GM12878 (cell line): ENCODE data around the gene ADAMTSL3. TPM values are rescaled to one million over a fixed set of nuclear protein-coding genes. Genes with fewer than 3 reads are reported as not detected.

Source experiments
- ATAC-seq: fragments of 200-7000 bp; cut with Tn5 transposase; 3 replicates; pipeline ENCODE4 v1.9.1; 2020; ENCODE audit warnings: mild to moderate bottlenecking, moderate library complexity
- BruUV-seq: library from RNA; stranded (reverse); fragments of 400-500 nt; replicated peaks from 2 replicates; lab custom pipeline; 2021; lab: Mats Ljungman, UMichigan
- CTCF ChIA-PET: fragments of 300-600 bp; sonication (Branson Sonifier 250); formaldehyde crosslinking; extraction: SDS; loops from one replicate; lab custom pipeline; 2021; ENCODE audit warnings: inconsistent platforms; lab: Yijun Ruan, JAX
- POLR2A ChIA-PET: fragments of 350-600 bp; formaldehyde crosslinking; extraction: SDS; loops from one replicate; lab custom pipeline; 2021; ENCODE audit warnings: inconsistent platforms; lab: Charles Lee
- RAD21 ChIA-PET: fragments of 300-600 bp; sonication (Branson Sonifier 250); formaldehyde crosslinking; loops from one replicate; lab custom pipeline; 2023; ENCODE audit warnings: antibody characterized with exemption; ENCODE audit not compliant: unreplicated experiment; lab: Charles Lee
- SMC1A ChIA-PET: fragments of 300-600 bp; sonication (Branson Sonifier 250); formaldehyde crosslinking; loops from one replicate; lab custom pipeline; 2023; ENCODE audit not compliant: unreplicated experiment, uncharacterized antibody; lab: Charles Lee
- DNase-seq: peaks from one replicate; pipeline ENCODE4 v3.0.0-alpha.2; 2011; ENCODE audit warnings: low read depth, low spot score
- FAIRE-seq: peaks from 3 replicates; lab custom pipeline; 2011; peaks lifted over from hg19 to GRCh38; lab: Jason Lieb, UNC
- H2AFZ ChIP-seq: 2 replicates; pipeline ENCODE4 v1.6.0; 2011; ENCODE audit warnings: low read depth, low read length, control low read depth; ENCODE audit not compliant: control insufficient read depth
- H3K27ac ChIP-seq: 2 replicates; pipeline ENCODE4 v1.5.1; 2011; ENCODE audit warnings: control low read depth; ENCODE audit not compliant: control insufficient read depth, insufficient read depth
- H3K27me3 ChIP-seq, 2 experiments: replicated peaks in 1 of 2; 2 replicates each; pipeline versions ENCODE4 v1.6.0 to v1.6.1; 2011; ENCODE audit warnings: low read length in 1 of 2; ENCODE audit not compliant: control insufficient read depth in 2 of 2, insufficient read depth in 2 of 2
- H3K36me3 ChIP-seq, 2 experiments: 2 replicates each; pipeline ENCODE4 v1.5.1; 2011; ENCODE audit warnings: low read length in 1 of 2; ENCODE audit not compliant: control insufficient read depth in 2 of 2, insufficient read depth in 2 of 2
- H3K4me1 ChIP-seq: 2 replicates; pipeline ENCODE4 v1.6.1; 2011; ENCODE audit warnings: mild to moderate bottlenecking, low read length, moderate library complexity, mixed read lengths; ENCODE audit not compliant: control insufficient read depth, insufficient read depth
- H3K4me2 ChIP-seq: 2 replicates; pipeline ENCODE4 v1.6.0; 2011; ENCODE audit warnings: control low read depth; ENCODE audit not compliant: control insufficient read depth, insufficient read depth
- H3K4me3 ChIP-seq: fragments of 200-600 bp; sonication (generic); 2 replicates; pipeline ENCODE4 v1.5.1; 2016
- H3K79me2 ChIP-seq: 2 replicates; pipeline ENCODE4 v1.6.0; 2011; ENCODE audit warnings: low read length; ENCODE audit not compliant: control insufficient read depth, insufficient read depth
- H3K9ac ChIP-seq: 2 replicates; pipeline ENCODE4 v1.8.0; 2011; ENCODE audit warnings: low read length, control low read depth, mixed read lengths; ENCODE audit not compliant: control insufficient read depth, insufficient read depth
- H3K9me3 ChIP-seq: replicated peaks from 3 replicates; pipeline ENCODE4 v1.5.1; 2011; ENCODE audit warnings: mild to moderate bottlenecking, low read length; ENCODE audit not compliant: control insufficient read depth, insufficient read depth
- H4K20me1 ChIP-seq: 2 replicates; pipeline ENCODE4 v1.6.0; 2011; ENCODE audit not compliant: control insufficient read depth, insufficient read depth
- ATF7 ChIP-seq: fragments of 450-650 bp; IDR thresholded peaks from 2 replicates; pipeline ENCODE4 v1.6.1; 2016; ENCODE audit warnings: low read depth, mild to moderate bottlenecking
- BACH1 ChIP-seq: fragments of 450-650 bp; IDR thresholded peaks from 2 replicates; pipeline ENCODE4 v1.6.1; 2017; ENCODE audit warnings: mild to moderate bottlenecking, borderline replicate concordance
- CBX3 ChIP-seq: fragments of 200-600 bp; sonication (generic); IDR thresholded peaks from 2 replicates; pipeline ENCODE4 v1.6.1; 2016; ENCODE audit warnings: low read depth, borderline replicate concordance
- CREM ChIP-seq: IDR thresholded peaks from 2 replicates; pipeline ENCODE4 v1.6.1; 2014; ENCODE audit warnings: antibody characterized with exemption, low read depth
- EGR1 ChIP-seq, 2 experiments: IDR thresholded peaks; 1 replicate in 1 of 2; 2 replicates in 1 of 2; pipeline ENCODE4 v1.6.1; 2011 to 2012; ENCODE audit warnings: low read depth in 2 of 2, low read length in 2 of 2, borderline replicate concordance in 1 of 2, mild to moderate bottlenecking in 1 of 2, moderate library complexity in 1 of 2
- GABPA ChIP-seq: IDR thresholded peaks from 2 replicates; pipeline ENCODE4 v1.6.1; 2014; ENCODE audit warnings: antibody characterized with exemption, low read depth, mild to moderate bottlenecking, inconsistent platforms
- MEF2A ChIP-seq: IDR thresholded peaks from 2 replicates; pipeline ENCODE4 v1.6.1; 2011; ENCODE audit warnings: low read depth, mild to moderate bottlenecking, low read length, moderate library complexity; ENCODE audit not compliant: insufficient read depth
- NFXL1 ChIP-seq: fragments of 450-650 bp; IDR thresholded peaks from 2 replicates; pipeline ENCODE4 v1.6.1; 2017; ENCODE audit warnings: antibody characterized with exemption, mild to moderate bottlenecking, borderline replicate concordance
- NFYB ChIP-seq: IDR thresholded peaks from 2 replicates; pipeline ENCODE4 v1.6.1; 2011; ENCODE audit warnings: low read depth, mild to moderate bottlenecking, low read length, improper control_type of control experiment, moderate library complexity; ENCODE audit not compliant: insufficient read depth
- PAX5 ChIP-seq: IDR thresholded peaks from 2 replicates; pipeline ENCODE4 v1.6.1; 2011; ENCODE audit warnings: low read depth, low read length, borderline replicate concordance
- SMC3 ChIP-seq: IDR thresholded peaks from 2 replicates; pipeline ENCODE4 v1.6.1; 2011; ENCODE audit warnings: low read length, improper control_type of control experiment, borderline replicate concordance
- STAT3 ChIP-seq: IDR thresholded peaks from 2 replicates; pipeline ENCODE4 v1.6.1; 2011; ENCODE audit warnings: low read depth, low read length, improper control_type of control experiment
- SUZ12 ChIP-seq: fragments of 200-600 bp; sonication (generic); IDR thresholded peaks from one replicate; pipeline ENCODE4 v1.6.1; 2018; ENCODE audit warnings: antibody characterized with exemption, mild to moderate bottlenecking; ENCODE audit not compliant: unreplicated experiment
- TCF3 ChIP-seq: IDR thresholded peaks from 2 replicates; pipeline ENCODE4 v1.6.1; 2012; ENCODE audit warnings: low read depth, mild to moderate bottlenecking, low read length, borderline replicate concordance; ENCODE audit not compliant: insufficient read depth
- WGBS: methylation state at CpG from one replicate; pipeline ENCODE4 v1.1.6; 2016; ENCODE audit warnings: low lambda C conversion rate; ENCODE audit not compliant: insufficient replicate concordance, insufficient coverage; ENCODE audit errors: missing lambda C conversion rate; 5-methylcytosine and 5-hydroxymethylcytosine counted together
- in situ Hi-C: fragments of 300-500 bp; cut with MboI; formaldehyde crosslinking; loops from 9 replicates; pipeline ENCODE4 v1.14.3; 2018; ENCODE audit warnings: mixed read lengths
- intact Hi-C: fragments of 100-400 bp; cut with micrococcal nuclease; formaldehyde crosslinking; loops from one replicate; pipeline ENCODE4 v1.14.2; 2022; ENCODE audit not compliant: unreplicated experiment
- polyA plus RNA-seq, 11 experiments: library from polyadenylated mRNA; depleted of rRNA in 4 of 11; unstranded in 6 of 11; stranded (reverse) in 5 of 11; fragments of >200 nt; fragmentation: Nextera tagmentation in 4 of 11; fragmentation: Illumina TruSeq in 1 of 11; extraction: Ambion mirVana in 4 of 11; extraction: Trizol in 1 of 11; gene quantifications; 1 replicate in 1 of 11; 2 replicates in 10 of 11; pipeline versions ENCODE4 v1.2.1 to v1.2.3, GENCODE V29; 2011 to 2016; ENCODE audit warnings: inconsistent platforms in 2 of 11, missing spikeins in 2 of 11, low read depth in 1 of 11
- total RNA-seq, 4 experiments: library from RNA; depleted of rRNA in 3 of 4; stranded (reverse); fragments of >200 nt in 3 of 4; fragmentation: Illumina TruSeq in 1 of 4; extraction: Trizol in 1 of 4; gene quantifications; 2 replicates each; pipeline versions ENCODE4 v1.2.1 to v1.2.3, GENCODE V29; 2013 to 2021
- TF ChIP-seq, protein P1 (sequence below): fragments of 450-650 bp; formaldehyde crosslinking; IDR thresholded peaks from 2 replicates; pipeline ENCODE4 v1.4.0; 2022; ENCODE audit warnings: mild to moderate bottlenecking, moderate library complexity

ADAMTSL3 gene
- total and polyA plus RNA-seq, 10 of the 15 experiments (the other 5 are each of a cell fraction or from before 2014, with no cell fraction given) = 0.01 to 0.28 (median 0.13) TPM

DNA sequence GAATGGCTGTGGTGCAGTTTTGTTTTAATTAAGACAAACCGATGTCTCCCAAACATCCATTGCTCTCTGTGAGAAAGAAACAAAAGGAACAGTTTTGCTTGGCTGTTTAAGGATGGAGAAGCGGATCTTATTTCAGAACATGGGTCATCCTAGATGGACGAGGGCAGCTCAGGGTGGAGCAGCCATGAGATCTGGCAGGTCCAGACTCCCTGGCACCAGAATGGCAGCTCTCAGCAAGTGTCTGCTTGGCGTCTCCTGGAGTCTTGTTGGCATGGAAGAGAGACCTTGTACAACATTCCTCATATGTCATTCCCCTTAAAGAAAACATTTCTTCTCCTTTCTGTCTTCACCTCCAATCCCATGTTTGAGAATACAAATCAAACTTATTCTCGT lies 93.8 kb downstream of the ADAMTSL3 start (continued):
- TF ChIP-seq EGR1 (IDR thresholded peaks at IDR 0.05; ENCODE audit: borderline replicate concordance in 1 of 2, low read depth in 2 of 2, low read length in 2 of 2) = no peak
- TF ChIP-seq GABPA = no peak
- TF ChIP-seq CBX3 = no peak
- TF ChIP-seq NFXL1 = no peak
- no peak for TF ChIP-seq TCF3
- no peak for TF ChIP-seq SMC3

DNA sequence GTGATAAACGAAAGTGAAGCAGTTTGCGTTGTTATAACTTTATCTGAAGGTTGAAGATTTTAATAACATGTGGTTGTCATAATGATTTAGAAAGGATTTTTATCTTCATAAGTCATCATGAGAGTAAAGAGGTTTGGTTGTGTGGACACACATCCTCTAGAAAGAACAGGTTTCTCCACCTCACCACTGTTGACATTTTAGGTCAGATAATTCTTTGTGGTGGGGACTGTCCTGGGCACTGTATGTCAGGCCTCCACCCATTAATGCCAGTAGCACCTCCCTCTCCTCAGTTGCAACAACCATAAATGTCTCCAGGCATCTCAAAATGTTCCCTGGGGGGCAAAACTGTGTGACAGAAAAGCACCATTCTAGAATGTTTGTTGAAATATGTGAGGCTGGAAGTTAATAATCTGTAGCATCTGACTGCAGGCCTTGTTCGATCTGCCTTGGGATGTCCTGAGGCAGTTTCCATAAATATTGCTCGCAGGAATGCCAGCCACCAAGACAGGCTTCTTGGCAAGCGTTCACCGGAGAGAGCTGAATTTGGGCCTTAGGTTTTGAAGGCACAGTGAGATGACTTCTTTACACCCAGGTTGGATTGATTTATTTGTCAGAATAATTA lies 100.1 kb downstream of the ADAMTSL3 start:
- DNase-seq (no peak), FAIRE-seq (no peak)
- Histone ChIP-seq H3K36me3 (no peaks in the 10 kb centered on the region), H3K4me2 (no peak overlapping the region), H4K20me1 (no peaks in the 10 kb centered on the region), H3K4me1 (no peaks in the 10 kb centered on the region), H3K79me2 (no peaks in the 10 kb centered on the region), H3K27ac (no peak overlapping the region), H3K9ac (no peak overlapping the region), H2AFZ (no peak overlapping the region), H3K4me3 (no peak overlapping the region), H3K9me3 (no peaks in the 10 kb centered on the region; the same call in 2 of the 3 replicates)
- in situ Hi-C loops = no loop called here
- BruUV-seq = no TSS peak
- TF ChIP-seq BACH1 (no peak), STAT3 (no peak), NFYB (no peak), SMC3 (no peak), PAX5 (no peak), GABPA (no peak), SUZ12 (no peak), CREM (no peak), ATF7 (no peak), MEF2A (no peak)
- TF ChIP-seq, protein P1, sequence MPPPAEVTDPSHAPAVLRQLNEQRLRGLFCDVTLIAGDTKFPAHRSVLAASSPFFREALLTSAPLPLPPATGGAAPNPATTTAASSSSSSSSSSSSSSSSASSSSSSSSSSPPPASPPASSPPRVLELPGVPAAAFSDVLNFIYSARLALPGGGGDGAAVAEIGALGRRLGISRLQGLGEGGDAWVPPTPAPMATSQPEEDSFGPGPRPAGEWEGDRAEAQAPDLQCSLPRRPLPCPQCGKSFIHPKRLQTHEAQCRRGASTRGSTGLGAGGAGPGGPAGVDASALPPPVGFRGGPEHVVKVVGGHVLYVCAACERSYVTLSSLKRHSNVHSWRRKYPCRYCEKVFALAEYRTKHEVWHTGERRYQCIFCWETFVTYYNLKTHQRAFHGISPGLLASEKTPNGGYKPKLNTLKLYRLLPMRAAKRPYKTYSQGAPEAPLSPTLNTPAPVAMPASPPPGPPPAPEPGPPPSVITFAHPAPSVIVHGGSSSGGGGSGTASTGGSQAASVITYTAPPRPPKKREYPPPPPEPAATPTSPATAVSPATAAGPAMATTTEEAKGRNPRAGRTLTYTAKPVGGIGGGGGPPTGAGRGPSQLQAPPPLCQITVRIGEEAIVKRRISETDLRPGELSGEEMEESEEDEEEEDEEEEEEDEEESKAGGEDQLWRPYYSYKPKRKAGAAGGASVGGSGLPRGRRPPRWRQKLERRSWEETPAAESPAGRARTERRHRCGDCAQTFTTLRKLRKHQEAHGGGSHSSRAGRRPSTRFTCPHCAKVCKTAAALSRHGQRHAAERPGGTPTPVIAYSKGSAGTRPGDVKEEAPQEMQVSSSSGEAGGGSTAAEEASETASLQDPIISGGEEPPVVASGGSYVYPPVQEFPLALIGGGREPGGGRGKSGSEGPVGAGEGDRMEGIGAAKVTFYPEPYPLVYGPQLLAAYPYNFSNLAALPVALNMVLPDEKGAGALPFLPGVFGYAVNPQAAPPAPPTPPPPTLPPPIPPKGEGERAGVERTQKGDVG (CRISPR knock-in tag) = no peak
- TF ChIP-seq, all 136 proteins: peak for 0
- CTCF ChIA-PET = no interaction called here
- intact Hi-C loops = no loop called here
- WGBS = 52% methylated on average over 6 of the region's 6 CpGs
- SMC1A ChIA-PET = no interaction called here
- ATAC-seq = no peak
- RAD21 ChIA-PET = no interaction called here
- POLR2A ChIA-PET = no interaction called here
- H3K27me3 ChIP-seq = no peaks in the 10 kb centered on the region
